Osteoblast (primary cell): ENCODE measurements around the gene GALNT15. TPM values are rescaled to one million over a fixed set of nuclear protein-coding genes. Genes with fewer than 3 reads are reported as not detected.

Source experiments
- DNase-seq: peaks from one replicate; pipeline ENCODE4 v3.0.0; 2011; ENCODE audit warnings: low spot score, mixed read lengths; ENCODE audit not compliant: insufficient read length; ENCODE audit errors: missing footprints
- H2AFZ ChIP-seq: 2 replicates; pipeline ENCODE4 v1.6.0; 2011; ENCODE audit warnings: mild to moderate bottlenecking, low read length
- H3K27ac ChIP-seq: 2 replicates; pipeline ENCODE4 v1.5.1; 2011; ENCODE audit warnings: mild to moderate bottlenecking, low read depth, low read length, moderate library complexity
- H3K27me3 ChIP-seq: 2 replicates; pipeline ENCODE4 v1.6.0; 2012; ENCODE audit warnings: mild to moderate bottlenecking, control low read depth, inconsistent platforms, low read length, moderate library complexity; ENCODE audit not compliant: insufficient read depth
- H3K36me3 ChIP-seq: 2 replicates; pipeline ENCODE4 v1.5.1; 2011; ENCODE audit warnings: mild to moderate bottlenecking, low read length, control low read depth, moderate library complexity; ENCODE audit not compliant: insufficient read depth
- H3K4me1 ChIP-seq: 2 replicates; pipeline ENCODE4 v1.5.1; 2011; ENCODE audit warnings: mild to moderate bottlenecking, low read length, control low read depth, moderate library complexity; ENCODE audit not compliant: insufficient read depth
- H3K4me2 ChIP-seq: 2 replicates; pipeline ENCODE4 v1.6.0; 2011; ENCODE audit warnings: mild to moderate bottlenecking, low read length; ENCODE audit not compliant: insufficient read depth
- H3K4me3 ChIP-seq: fragments of 200-600 bp; sonication (generic); 3 replicates; pipeline ENCODE4 v1.5.1; 2012; ENCODE audit warnings: mild to moderate bottlenecking, low read length, inconsistent platforms; ENCODE audit not compliant: insufficient read depth
- H3K79me2 ChIP-seq: 2 replicates; pipeline ENCODE4 v1.6.0; 2012; ENCODE audit warnings: mild to moderate bottlenecking, low read length, control low read depth, inconsistent platforms; ENCODE audit not compliant: insufficient read depth
- H3K9me3 ChIP-seq: 2 replicates; pipeline ENCODE4 v1.5.1; 2011; ENCODE audit warnings: low read depth, low read length, control low read depth
- H4K20me1 ChIP-seq: 2 replicates; pipeline ENCODE4 v1.6.0; 2012; ENCODE audit warnings: mild to moderate bottlenecking, low read length, control low read depth; ENCODE audit not compliant: insufficient read depth
- CTCF ChIP-seq: IDR thresholded peaks from 2 replicates; pipeline ENCODE4 v1.5.1; 2011; ENCODE audit warnings: mild to moderate bottlenecking, low read depth, low read length, moderate library complexity; ENCODE audit errors: extremely low read depth
- total RNA-seq: library from RNA; depleted of rRNA; stranded (reverse); fragments of >200 nt; gene quantifications from 2 replicates; pipeline ENCODE4 v1.2.3, GENCODE V29; 2012

The GALNT15 gene
- total RNA-seq, 1 donor: 6.5 TPM

- Histone ChIP-seq H3K4me3 (no peak overlapping the region), H3K36me3 (no peaks in the 10 kb centered on the region), H3K27me3 (no peaks in the 10 kb centered on the region), H3K27ac (no peak overlapping the region), H4K20me1 (no peaks in the 10 kb centered on the region), H2AFZ (no peak overlapping the region), H3K4me1 (no peaks in the 10 kb centered on the region), H3K4me2 (no peak overlapping the region), H3K9me3 (no peaks in the 10 kb centered on the region), H3K79me2 (no peaks in the 10 kb centered on the region)
- no peak for DNase-seq
- no peak for TF ChIP-seq CTCF
Observed at GRCh38 chr3:16234281-16234680, 59.8 kb downstream of the GALNT15 start.

GRCh38 chr3:16236030-16236639 lies 61.7 kb downstream of the GALNT15 start:
- TF ChIP-seq CTCF: no peak
- no peak overlapping the region for H3K4me2 ChIP-seq
- no peaks in the 10 kb centered on the region for H3K79me2 ChIP-seq
- no peaks in the 10 kb centered on the region for H3K36me3 ChIP-seq
- H3K4me1 ChIP-seq: peaks cover 14% of the 10 kb centered on the region
- no peak overlapping the region for H3K27ac ChIP-seq
- no peak for DNase-seq
- no peak overlapping the region for H3K4me3 ChIP-seq
- H2AFZ ChIP-seq: no peak overlapping the region
- no peaks in the 10 kb centered on the region for H4K20me1 ChIP-seq
- H3K27me3 ChIP-seq: no peaks in the 10 kb centered on the region
- no peaks in the 10 kb centered on the region for H3K9me3 ChIP-seq

- Histone ChIP-seq H3K4me1 (peaks cover 14% of the 10 kb centered on the region), H3K4me2 (no peak overlapping the region), H3K4me3 (no peak overlapping the region), H3K9me3 (no peaks in the 10 kb centered on the region), H4K20me1 (no peaks in the 10 kb centered on the region), H3K79me2 (no peaks in the 10 kb centered on the region), H3K27me3 (no peaks in the 10 kb centered on the region), H2AFZ (no peak overlapping the region), H3K36me3 (no peaks in the 10 kb centered on the region), H3K27ac (no peak overlapping the region)
- no peak for TF ChIP-seq CTCF
- DNase-seq: no peak
Observed at GRCh38 chr3:16236856-16237393, 62.4 kb downstream of the GALNT15 start.

GRCh38 chr3:16239086-16239770 lies 64.7 kb downstream of the GALNT15 start:
- no peaks in the 10 kb centered on the region for H3K36me3 ChIP-seq
- H4K20me1 ChIP-seq: no peaks in the 10 kb centered on the region
- no peaks in the 10 kb centered on the region for H3K9me3 ChIP-seq
- no peak overlapping the region for H3K27ac ChIP-seq
- no peaks in the 10 kb centered on the region for H3K27me3 ChIP-seq
- no peaks in the 10 kb centered on the region for H3K79me2 ChIP-seq
- no peak overlapping the region for H2AFZ ChIP-seq
- H3K4me2 ChIP-seq: no peak overlapping the region
- no peak for TF ChIP-seq CTCF
- no peak for DNase-seq
- H3K4me1 ChIP-seq: peaks cover 20% of the 10 kb centered on the region
- no peak overlapping the region for H3K4me3 ChIP-seq
